ENCODE measurements around the gene WDR64.

GRCh38 chr1:241770115-241770514 is 118.0 kb downstream of the WDR64 start:
- TF ChIP-seq EZH2 (IDR thresholded peaks at IDR 0.05; ENCODE audit: borderline replicate concordance, low read depth, low read length, severe bottlenecking) (no peak), CTCF (IDR thresholded peaks at IDR 0.05; ENCODE audit: borderline replicate concordance, extremely low read depth, low read length, poor library complexity, severe bottlenecking) (no peak)
